Epithelial cell of proximal tubule (primary cell): ENCODE measurements around the gene TCERG1L. TPM values are rescaled to one million over a fixed set of nuclear protein-coding genes. Genes with fewer than 3 reads are reported as not detected.

Experiments used
- DNase-seq: peaks from one replicate; pipeline ENCODE4 v3.0.0-alpha.2; 2011; ENCODE audit warnings: low read depth
- H3K4me3 ChIP-seq: 2 replicates; pipeline ENCODE4 v1.5.1; 2011; ENCODE audit warnings: low read depth, mild to moderate bottlenecking, low read length
- CTCF ChIP-seq: conservative IDR thresholded peaks from 2 replicates; pipeline ENCODE4 v1.5.1; 2012; ENCODE audit warnings: low read depth, mild to moderate bottlenecking, low read length
- total RNA-seq: library from RNA; depleted of rRNA; stranded (reverse); fragments of >200 nt; gene quantifications from 2 replicates; pipeline ENCODE4 v1.2.3, GENCODE V29; 2015

Gene TCERG1L
- total RNA-seq, 1 donor from 2014 or later = not detected

- H3K4me3 ChIP-seq = no peak overlapping the region
- DNase-seq = no peak
- TF ChIP-seq CTCF = no peak
Observed at GRCh38 chr10:131127610-131128009, 183.9 kb downstream of the TCERG1L start.

- H3K4me3 ChIP-seq = no peak overlapping the region
- no peak for TF ChIP-seq CTCF
- DNase-seq = no peak
Observed at GRCh38 chr10:131127138-131127589, 184.4 kb downstream of the TCERG1L start.

GRCh38 chr10:131126321-131127137 lies 185.0 kb downstream of the TCERG1L start:
- DNase-seq = no peak
- H3K4me3 ChIP-seq = no peak overlapping the region
- TF ChIP-seq CTCF = no peak

GRCh38 chr10:131125511-131126225 lies 185.9 kb downstream of the TCERG1L start:
- DNase-seq = no peak
- no peak overlapping the region for H3K4me3 ChIP-seq
- TF ChIP-seq CTCF = no peak

GRCh38 chr10:131124945-131125344 lies 186.6 kb downstream of the TCERG1L start:
- no peak for DNase-seq
- no peak overlapping the region for H3K4me3 ChIP-seq
- no peak for TF ChIP-seq CTCF

GRCh38 chr10:131123496-131123895 lies 188.0 kb downstream of the TCERG1L start:
- DNase-seq = no peak
- no peak for TF ChIP-seq CTCF
- no peak overlapping the region for H3K4me3 ChIP-seq
